Measurements from ENCODE around the gene SLC25A51.

- TF ChIP-seq CTCF (IDR thresholded peaks at IDR 0.05; ENCODE audit: low read length) (no peak), EZH2phosphoT487 (IDR thresholded peaks at IDR 0.05; ENCODE audit: low read length) (no peak), EZH2 (optimal IDR thresholded peaks at IDR 0.05; ENCODE audit: low read depth, low read length) (no peak)
Measured at GRCh38 chr9:37897665-37898064, 6.3 kb downstream of the SLC25A51 start.
